Right lobe of liver (tissue), 6 donors: Measurements from ENCODE around the gene BHLHE23. TPM values are rescaled to one million over a fixed set of nuclear protein-coding genes. Genes with fewer than 3 reads are reported as not detected.
A peak's percentile ranks its signal among the peaks of the same experiment; 100 is the strongest.

ENCODE experiments used
- ATAC-seq, 4 donors: fragments of 200-7000 bp; cut with Tn5 transposase; one replicate each; pipeline ENCODE4 v1.9.1; 2020; ENCODE audit warnings: mild to moderate bottlenecking in 4 of 4, moderate library complexity in 4 of 4
- DNase-seq, 3 donors: peaks; one replicate each; pipeline ENCODE4 v3.0.0-alpha.2; 2020
- H3K27ac ChIP-seq, 3 donors: fragments of 200-600 bp; one replicate each; pipeline ENCODE4 v1.8.0; 2022
- H3K27me3 ChIP-seq, 2 donors: fragments of 200-600 bp; one replicate each; pipeline ENCODE4 v1.8.0; 2022
- H3K36me3 ChIP-seq, 4 donors: fragments of 200-600 bp; sonication (generic) in 1 of 4; one replicate each; pipeline versions ENCODE4 v1.5.1 to v1.8.0; 2017 to 2022; ENCODE audit warnings: control low read depth in 1 of 4
- H3K4me1 ChIP-seq, 4 donors: fragments of 200-600 bp; sonication (generic) in 1 of 4; one replicate each; pipeline versions ENCODE4 v1.5.1 to v1.8.0; 2017 to 2022; ENCODE audit warnings: control low read depth in 1 of 4
- H3K4me3 ChIP-seq, 3 donors: fragments of 200-600 bp; one replicate each; pipeline ENCODE4 v1.8.0; 2022
- H3K9me3 ChIP-seq, 4 donors: fragments of 200-600 bp; sonication (generic) in 1 of 4; one replicate each; pipeline versions ENCODE4 v1.5.1 to v1.8.0; 2017 to 2022; ENCODE audit warnings: control low read depth in 1 of 4
- POLR2A ChIP-seq: fragments of 450-650 bp; IDR thresholded peaks from one replicate; pipeline ENCODE4 v1.6.1; 2017; ENCODE audit warnings: antibody characterized with exemption, mild to moderate bottlenecking
- WGBS: methylation state at CpG from one replicate; pipeline ENCODE4 v1.1.6; 2018; ENCODE audit warnings: low coverage, low lambda C conversion rate; ENCODE audit not compliant: insufficient coverage; ENCODE audit errors: missing lambda C conversion rate; 5-methylcytosine and 5-hydroxymethylcytosine counted together
- intact Hi-C, 2 donors: fragments of 100-400 bp; cut with DNase I; formaldehyde crosslinking; loops; one replicate each; pipeline versions ENCODE4 v1.11.2 to v1.14.1; 2022
- total RNA-seq, 6 experiments: library from RNA; depleted of rRNA in 2 of 6; stranded (reverse); fragments of >200 nt in 2 of 6; fragmentation: NEBNext Ultra II Directional in 3 of 6; extraction: Animal tissue kit (Norgen Biotek cat#: 25700) in 3 of 6; gene quantifications; one replicate each; pipeline versions ENCODE4 v1.1.0 to v1.2.4, GENCODE V29; 2016 to 2023
- TF ChIP-seq, protein P1 (sequence below), 4 donors: fragments of 200-600 bp in 3 of 4; fragments of 450-650 bp in 1 of 4; IDR thresholded peaks; one replicate each; pipeline versions ENCODE4 v1.5.1 to v1.8.0; 2016 to 2022; ENCODE audit warnings: antibody characterized with exemption in 4 of 4, mild to moderate bottlenecking in 2 of 4
- donor health status: DM: no; HTN: yes; CAD: no.
- donor health status: DM: no; HTN: no; CAD: no.
- donor health status: DM: no; HTN: no; CAD: no.
- donor health status: DM: no; HTN: yes; CAD: no.
- donor health status: DM: no; HTN: yes; CAD: no.

BHLHE23 gene
- total RNA-seq, 6 experiments from 2014 or later: not detected

- H3K4me1 ChIP-seq: no peaks in the 10 kb centered on the region
- H3K36me3 ChIP-seq: no peaks in the 10 kb centered on the region
- H3K27me3 ChIP-seq: peaks cover 0 to 3% of the 10 kb centered on the region in 2 donors
- 44% methylated on average over 7 of the region's 22 CpGs for WGBS
- no peak for ATAC-seq
- peak in 1 of 3 donors; percentile 27 for DNase-seq
- intact Hi-C loops: no loop called here
- H3K4me3 ChIP-seq: no peak overlapping the region
- no peaks in the 10 kb centered on the region for H3K9me3 ChIP-seq
- TF ChIP-seq, protein P1, sequence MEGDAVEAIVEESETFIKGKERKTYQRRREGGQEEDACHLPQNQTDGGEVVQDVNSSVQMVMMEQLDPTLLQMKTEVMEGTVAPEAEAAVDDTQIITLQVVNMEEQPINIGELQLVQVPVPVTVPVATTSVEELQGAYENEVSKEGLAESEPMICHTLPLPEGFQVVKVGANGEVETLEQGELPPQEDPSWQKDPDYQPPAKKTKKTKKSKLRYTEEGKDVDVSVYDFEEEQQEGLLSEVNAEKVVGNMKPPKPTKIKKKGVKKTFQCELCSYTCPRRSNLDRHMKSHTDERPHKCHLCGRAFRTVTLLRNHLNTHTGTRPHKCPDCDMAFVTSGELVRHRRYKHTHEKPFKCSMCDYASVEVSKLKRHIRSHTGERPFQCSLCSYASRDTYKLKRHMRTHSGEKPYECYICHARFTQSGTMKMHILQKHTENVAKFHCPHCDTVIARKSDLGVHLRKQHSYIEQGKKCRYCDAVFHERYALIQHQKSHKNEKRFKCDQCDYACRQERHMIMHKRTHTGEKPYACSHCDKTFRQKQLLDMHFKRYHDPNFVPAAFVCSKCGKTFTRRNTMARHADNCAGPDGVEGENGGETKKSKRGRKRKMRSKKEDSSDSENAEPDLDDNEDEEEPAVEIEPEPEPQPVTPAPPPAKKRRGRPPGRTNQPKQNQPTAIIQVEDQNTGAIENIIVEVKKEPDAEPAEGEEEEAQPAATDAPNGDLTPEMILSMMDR (IDR thresholded peaks at IDR 0.05): no peak
- no peak for TF ChIP-seq POLR2A
- H3K27ac ChIP-seq: no peak overlapping the region
Observed at GRCh38 chr20:63032026-63032800, 25.4 kb upstream of the BHLHE23 start.

DNA sequence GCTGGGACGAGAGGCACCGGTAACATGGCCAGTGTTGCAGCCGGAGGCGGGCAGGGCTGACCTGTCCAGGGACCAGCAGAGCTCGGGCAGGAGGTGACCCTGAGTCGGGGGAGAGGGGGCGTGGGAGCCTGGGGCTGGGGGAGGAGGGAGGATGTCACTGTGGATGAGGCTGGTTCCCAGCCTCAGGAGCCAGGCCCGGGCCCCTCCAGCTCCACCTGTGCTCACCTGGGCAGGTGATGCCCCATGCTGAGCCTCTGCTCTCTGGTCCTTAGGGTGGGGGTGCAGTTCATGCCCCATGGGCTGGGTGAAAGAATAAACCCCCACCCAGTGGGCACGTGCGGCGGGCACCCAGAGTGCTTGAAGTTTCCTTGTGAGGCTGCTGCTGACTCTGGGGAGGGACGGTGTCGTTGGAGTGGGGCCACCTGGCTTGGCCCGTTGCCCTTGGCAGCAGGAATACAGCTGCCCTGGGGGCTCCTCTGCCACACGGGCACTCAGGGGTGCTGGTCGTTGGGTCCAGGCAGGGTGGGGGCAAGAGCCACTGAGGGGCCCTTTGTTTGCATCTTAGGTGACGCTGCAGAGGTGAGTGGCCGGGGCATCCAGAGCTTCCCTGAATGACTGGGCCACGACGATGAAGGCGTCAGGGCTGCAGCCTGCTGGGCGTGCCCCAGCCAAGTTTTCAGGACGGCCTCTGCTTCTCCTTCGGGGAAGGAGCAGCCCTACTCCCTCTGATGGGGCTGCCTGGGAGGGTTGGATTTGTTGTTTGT is 24.7 kb upstream of the BHLHE23 start:
- intact Hi-C loops: no loop called here
- Histone ChIP-seq H3K9me3 (no peaks in the 10 kb centered on the region), H3K36me3 (no peaks in the 10 kb centered on the region), H3K4me3 (no peak overlapping the region), H3K27me3 (peaks cover 0 to 3% of the 10 kb centered on the region in 2 donors), H3K4me1 (no peaks in the 10 kb centered on the region), H3K27ac (no peak overlapping the region)
- ATAC-seq (no peak), DNase-seq (peak in 1 of 3 donors; percentile 47)
- TF ChIP-seq, protein P1 (IDR thresholded peaks at IDR 0.05): no peak
- no peak for TF ChIP-seq POLR2A
- WGBS: 55% methylated on average over 11 of the region's 24 CpGs

DNA sequence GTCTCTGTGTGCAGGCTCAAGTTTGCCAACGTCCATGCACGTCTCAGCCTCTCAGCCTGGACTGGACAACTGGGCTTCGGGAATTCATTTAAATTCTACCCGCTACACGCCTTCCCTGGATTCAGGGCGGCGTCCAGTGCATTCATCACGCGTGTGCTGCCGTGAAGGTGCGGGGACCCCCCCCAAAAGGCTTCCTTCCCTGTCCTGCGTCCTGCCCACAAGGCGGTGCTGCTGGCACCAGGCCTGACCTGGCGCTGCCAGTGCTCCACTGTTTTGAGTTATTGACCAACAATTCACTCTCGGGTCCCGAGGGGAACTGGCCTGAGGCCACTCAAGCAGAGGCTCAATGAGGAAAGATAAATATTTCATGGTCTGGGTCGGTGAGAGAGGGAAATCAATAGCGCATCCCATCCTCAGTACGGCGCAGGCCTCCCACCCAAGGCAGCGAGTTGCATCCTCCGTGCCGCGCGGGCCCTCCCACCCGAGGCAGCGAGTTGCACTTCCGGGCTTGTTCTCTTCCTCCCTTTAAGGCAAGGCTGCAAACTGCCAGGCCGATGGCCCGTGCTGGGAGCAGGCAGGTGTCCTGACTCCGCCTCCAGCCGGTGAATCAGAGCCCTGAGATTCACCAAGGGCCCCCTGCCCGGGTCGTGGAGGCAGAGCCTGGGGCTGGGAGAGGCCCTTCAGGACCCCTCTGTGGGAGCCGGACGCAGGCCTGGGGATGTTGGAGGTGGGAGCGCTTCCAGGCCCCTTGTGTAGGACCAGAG is 22.8 kb upstream of the BHLHE23 start:
- Histone ChIP-seq H3K27ac (no peak overlapping the region), H3K27me3 (peaks cover 0 to 3% of the 10 kb centered on the region in 2 donors), H3K4me1 (no peaks in the 10 kb centered on the region), H3K9me3 (no peaks in the 10 kb centered on the region), H3K36me3 (no peaks in the 10 kb centered on the region), H3K4me3 (no peak overlapping the region)
- DNase-seq (peak in 1 of 3 donors; percentile 40), ATAC-seq (no peak)
- intact Hi-C loops: no loop called here
- WGBS: 27% methylated on average over 24 of the region's 37 CpGs
- TF ChIP-seq POLR2A: no peak
- TF ChIP-seq, protein P1 (IDR thresholded peaks at IDR 0.05): no peak

- H3K27me3 ChIP-seq: peaks cover 0 to 3% of the 10 kb centered on the region in 2 donors
- 8% methylated on average over 10 of the region's 22 CpGs for WGBS
- ATAC-seq (no peak), DNase-seq (peak in 1 of 3 donors; percentile 46)
- H3K27ac ChIP-seq: no peak overlapping the region
- H3K9me3 ChIP-seq: no peaks in the 10 kb centered on the region
- TF ChIP-seq, protein P1 (IDR thresholded peaks at IDR 0.05): no peak
- TF ChIP-seq POLR2A: no peak
- H3K36me3 ChIP-seq: no peaks in the 10 kb centered on the region
- intact Hi-C loops: no loop called here
- H3K4me1 ChIP-seq: no peaks in the 10 kb centered on the region
- H3K4me3 ChIP-seq: no peak overlapping the region
Observed at GRCh38 chr20:63028461-63028921, 21.7 kb upstream of the BHLHE23 start.
